Right lobe of liver (tissue), 6 donors: ENCODE results near the gene KCNH2. TPM values are rescaled to one million over a fixed set of nuclear protein-coding genes. Genes with fewer than 3 reads are reported as not detected.
"Not testable (repeated sequence)": the region's sequence is repeated elsewhere in the genome, so short reads cannot be mapped to it uniquely, and the experiment has no call there.

Experiments used
- ATAC-seq, 4 donors: fragments of 200-7000 bp; cut with Tn5 transposase; one replicate each; pipeline ENCODE4 v1.9.1; 2020; ENCODE audit warnings: mild to moderate bottlenecking in 4 of 4, moderate library complexity in 4 of 4
- DNase-seq, 3 donors: peaks; one replicate each; pipeline ENCODE4 v3.0.0-alpha.2; 2020
- H3K27ac ChIP-seq, 3 donors: fragments of 200-600 bp; one replicate each; pipeline ENCODE4 v1.8.0; 2022
- H3K27me3 ChIP-seq, 2 donors: fragments of 200-600 bp; one replicate each; pipeline ENCODE4 v1.8.0; 2022
- H3K36me3 ChIP-seq, 4 donors: fragments of 200-600 bp; sonication (generic) in 1 of 4; one replicate each; pipeline versions ENCODE4 v1.5.1 to v1.8.0; 2017 to 2022; ENCODE audit warnings: control low read depth in 1 of 4
- H3K4me1 ChIP-seq, 4 donors: fragments of 200-600 bp; sonication (generic) in 1 of 4; one replicate each; pipeline versions ENCODE4 v1.5.1 to v1.8.0; 2017 to 2022; ENCODE audit warnings: control low read depth in 1 of 4
- H3K4me3 ChIP-seq, 3 donors: fragments of 200-600 bp; one replicate each; pipeline ENCODE4 v1.8.0; 2022
- H3K9me3 ChIP-seq, 4 donors: fragments of 200-600 bp; sonication (generic) in 1 of 4; one replicate each; pipeline versions ENCODE4 v1.5.1 to v1.8.0; 2017 to 2022; ENCODE audit warnings: control low read depth in 1 of 4
- CTCF ChIP-seq, 4 donors: fragments of 200-600 bp in 3 of 4; fragments of 450-650 bp in 1 of 4; IDR thresholded peaks; one replicate each; pipeline versions ENCODE4 v1.5.1 to v1.8.0; 2016 to 2022; ENCODE audit warnings: antibody characterized with exemption in 4 of 4, mild to moderate bottlenecking in 2 of 4
- POLR2A ChIP-seq: fragments of 450-650 bp; IDR thresholded peaks from one replicate; pipeline ENCODE4 v1.6.1; 2017; ENCODE audit warnings: antibody characterized with exemption, mild to moderate bottlenecking
- WGBS: methylation state at CpG from one replicate; pipeline ENCODE4 v1.1.6; 2018; ENCODE audit warnings: low coverage, low lambda C conversion rate; ENCODE audit not compliant: insufficient coverage; ENCODE audit errors: missing lambda C conversion rate; 5-methylcytosine and 5-hydroxymethylcytosine counted together
- intact Hi-C, 2 donors: fragments of 100-400 bp; cut with DNase I; formaldehyde crosslinking; loops; one replicate each; pipeline versions ENCODE4 v1.11.2 to v1.14.1; 2022
- long read RNA-seq: library from polyadenylated mRNA; unstranded; transcript quantifications from one replicate; pipeline ENCODE4 v2.0.0, GENCODE V29; 2019
- total RNA-seq, 6 experiments: library from RNA; depleted of rRNA in 2 of 6; stranded (reverse); fragments of >200 nt in 2 of 6; fragmentation: NEBNext Ultra II Directional in 3 of 6; extraction: Animal tissue kit (Norgen Biotek cat#: 25700) in 3 of 6; gene quantifications; one replicate each; pipeline versions ENCODE4 v1.1.0 to v1.2.4, GENCODE V29; 2016 to 2023
- donor health status: DM: no; HTN: yes; CAD: no.
- donor health status: DM: no; HTN: no; CAD: no.
- donor health status: DM: no; HTN: no; CAD: no.
- donor health status: DM: no; HTN: yes; CAD: no.
- donor health status: DM: no; HTN: yes; CAD: no.

Gene KCNH2, protein sequence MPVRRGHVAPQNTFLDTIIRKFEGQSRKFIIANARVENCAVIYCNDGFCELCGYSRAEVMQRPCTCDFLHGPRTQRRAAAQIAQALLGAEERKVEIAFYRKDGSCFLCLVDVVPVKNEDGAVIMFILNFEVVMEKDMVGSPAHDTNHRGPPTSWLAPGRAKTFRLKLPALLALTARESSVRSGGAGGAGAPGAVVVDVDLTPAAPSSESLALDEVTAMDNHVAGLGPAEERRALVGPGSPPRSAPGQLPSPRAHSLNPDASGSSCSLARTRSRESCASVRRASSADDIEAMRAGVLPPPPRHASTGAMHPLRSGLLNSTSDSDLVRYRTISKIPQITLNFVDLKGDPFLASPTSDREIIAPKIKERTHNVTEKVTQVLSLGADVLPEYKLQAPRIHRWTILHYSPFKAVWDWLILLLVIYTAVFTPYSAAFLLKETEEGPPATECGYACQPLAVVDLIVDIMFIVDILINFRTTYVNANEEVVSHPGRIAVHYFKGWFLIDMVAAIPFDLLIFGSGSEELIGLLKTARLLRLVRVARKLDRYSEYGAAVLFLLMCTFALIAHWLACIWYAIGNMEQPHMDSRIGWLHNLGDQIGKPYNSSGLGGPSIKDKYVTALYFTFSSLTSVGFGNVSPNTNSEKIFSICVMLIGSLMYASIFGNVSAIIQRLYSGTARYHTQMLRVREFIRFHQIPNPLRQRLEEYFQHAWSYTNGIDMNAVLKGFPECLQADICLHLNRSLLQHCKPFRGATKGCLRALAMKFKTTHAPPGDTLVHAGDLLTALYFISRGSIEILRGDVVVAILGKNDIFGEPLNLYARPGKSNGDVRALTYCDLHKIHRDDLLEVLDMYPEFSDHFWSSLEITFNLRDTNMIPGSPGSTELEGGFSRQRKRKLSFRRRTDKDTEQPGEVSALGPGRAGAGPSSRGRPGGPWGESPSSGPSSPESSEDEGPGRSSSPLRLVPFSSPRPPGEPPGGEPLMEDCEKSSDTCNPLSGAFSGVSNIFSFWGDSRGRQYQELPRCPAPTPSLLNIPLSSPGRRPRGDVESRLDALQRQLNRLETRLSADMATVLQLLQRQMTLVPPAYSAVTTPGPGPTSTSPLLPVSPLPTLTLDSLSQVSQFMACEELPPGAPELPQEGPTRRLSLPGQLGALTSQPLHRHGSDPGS
- total RNA-seq, result under 1 TPM in 5 of 6 experiments, not detected in 1; 0.11 to 0.69 (median 0.18) TPM
- long read RNA-seq, result 0 reads

GRCh38 chr7:150978126-150978789, at the start of gene KCNH2:
Gene KCNH2, minus strand, starts transcription at chr7:150978321. Its CDS starts 408 bp downstream, at chr7:150977913.
- H3K4me1 ChIP-seq, result peaks cover 0 to 10% (median 0%) of the 10 kb centered on the region in 4 donors
- no peak for ATAC-seq
- intact Hi-C loops, result no loop called here

GRCh38 chr7:151027728-151028130, 49.6 kb upstream of the KCNH2 start:
- peak overlapping the region; percentile 81 to 94 (median 85) for H3K4me3 ChIP-seq
- H3K27me3 ChIP-seq, DNase-seq, intact Hi-C loops, ATAC-seq, H3K9me3 ChIP-seq, H3K4me1 ChIP-seq, H3K36me3 ChIP-seq: not testable (repeated sequence)
- peak overlapping the region in 1 of 3 donors; percentile 18 for H3K27ac ChIP-seq
- 8% methylated on average over 15 of the region's 16 CpGs for WGBS

More at GRCh38 chr7:150978126-150978789, at the start of gene KCNH2:
- Histone ChIP-seq H3K27ac (no peak within 1 kb of the TSS), H3K27me3 (peaks cover 0 to 8% of the 10 kb centered on the region in 2 donors), H3K9me3 (no peaks in the 10 kb centered on the region), H3K36me3 (no peaks in the 10 kb centered on the region), H3K4me3 (no peak within 1 kb of the TSS)
- no peak for DNase-seq
- WGBS, result 2% methylated on average over 15 of the region's 81 CpGs
- TF ChIP-seq CTCF (IDR thresholded peaks at IDR 0.05) (no peak), POLR2A (no peak)

DNA sequence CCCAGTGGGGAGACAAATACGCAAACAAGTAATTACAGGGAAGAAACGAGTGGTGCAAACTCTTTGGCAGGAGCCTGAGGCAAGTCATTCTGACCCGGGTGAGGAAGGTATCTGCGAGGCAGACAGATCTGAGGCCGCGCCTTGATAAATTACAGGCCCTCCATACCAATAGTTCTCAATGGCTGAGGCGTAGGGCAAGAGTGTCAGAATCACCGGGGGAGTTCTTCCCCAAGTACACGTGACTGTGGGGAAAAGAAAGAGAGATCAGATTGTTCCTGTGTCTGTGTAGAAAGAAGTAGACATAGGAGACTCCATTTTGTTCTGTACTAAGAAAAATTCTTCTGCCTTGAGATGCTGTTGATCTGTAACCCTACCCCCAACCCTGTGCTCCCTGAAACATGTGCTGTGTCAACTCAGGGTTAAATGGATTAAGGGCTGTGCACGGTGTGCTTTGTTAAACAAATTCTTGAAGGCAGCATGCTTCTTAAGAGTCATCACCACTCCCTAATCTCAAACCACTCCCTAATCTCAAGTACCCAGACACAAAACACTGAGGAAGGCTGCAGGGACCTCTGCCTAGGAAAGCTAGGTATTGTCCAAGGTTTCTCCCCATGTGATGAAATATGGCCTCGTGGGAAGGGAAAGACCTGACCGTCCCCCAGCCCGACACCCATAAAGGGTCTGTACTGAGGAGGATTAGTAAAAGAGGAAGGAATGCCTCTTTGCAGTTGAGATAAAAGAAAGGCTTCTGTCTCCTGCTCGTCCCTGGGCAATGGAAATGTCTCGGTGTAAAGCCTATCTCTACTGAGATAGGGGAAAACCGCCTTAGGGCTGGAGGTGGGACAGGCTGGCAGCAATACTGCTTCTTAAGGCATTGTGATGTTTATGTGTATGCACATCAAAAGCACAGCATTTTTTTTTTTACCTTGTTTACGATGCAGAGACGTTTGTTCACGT, 48.9 kb upstream of the KCNH2 start:
- intact Hi-C loops, H3K27ac ChIP-seq, H3K4me1 ChIP-seq, DNase-seq, ATAC-seq, H3K27me3 ChIP-seq, H3K9me3 ChIP-seq, H3K36me3 ChIP-seq: not testable (repeated sequence)
- peak overlapping the region in 2 of 3 donors; percentile 81 to 85 for H3K4me3 ChIP-seq
- 43% methylated on average over 19 of the region's 19 CpGs for WGBS

- 66% methylated on average over 3 of the region's 4 CpGs for WGBS
- TF ChIP-seq POLR2A (no peak), CTCF (IDR thresholded peaks at IDR 0.05) (no peak)
- H3K36me3 ChIP-seq, result no peaks in the 10 kb centered on the region
- H3K27me3 ChIP-seq, result no peaks in the 10 kb centered on the region
- no peak overlapping the region for H3K4me3 ChIP-seq
- no peak for DNase-seq
- intact Hi-C loops, result no loop called here
- H3K27ac ChIP-seq, result no peak overlapping the region
- no peak for ATAC-seq
- H3K9me3 ChIP-seq, result no peaks in the 10 kb centered on the region
- H3K4me1 ChIP-seq, result no peaks in the 10 kb centered on the region
Measured at GRCh38 chr7:151025924-151026671, 48.0 kb upstream of the KCNH2 start.
